ENCODE measurements around the gene BACH1.

The BACH1 gene

DNA sequence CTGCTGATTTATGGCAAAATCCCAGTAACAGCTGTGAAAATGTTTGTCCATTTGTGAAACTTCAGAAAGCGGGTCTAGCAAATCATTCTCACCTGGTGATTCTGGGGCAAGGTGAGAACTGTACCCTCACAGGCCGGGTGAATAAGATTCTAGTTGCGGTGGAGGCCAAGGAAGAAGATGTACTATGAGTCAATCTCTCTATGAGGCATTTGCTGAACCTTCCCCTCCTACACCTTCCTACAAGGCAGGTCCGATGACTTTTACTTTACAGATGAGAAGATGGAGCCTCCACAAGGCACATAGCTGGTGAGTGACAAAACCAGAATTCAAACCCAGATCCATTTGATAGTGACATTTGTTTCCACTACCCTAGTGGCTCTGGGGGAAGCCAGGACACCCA is 72.7 kb downstream of the BACH1 start:
- WGBS, 2 experiments: 94 to 97% methylated on average over 4 of the region's 4 CpGs
- H3K9me3 ChIP-seq (ENCODE audit: control insufficient read depth, low read length): no peaks in the 10 kb centered on the region

DNA sequence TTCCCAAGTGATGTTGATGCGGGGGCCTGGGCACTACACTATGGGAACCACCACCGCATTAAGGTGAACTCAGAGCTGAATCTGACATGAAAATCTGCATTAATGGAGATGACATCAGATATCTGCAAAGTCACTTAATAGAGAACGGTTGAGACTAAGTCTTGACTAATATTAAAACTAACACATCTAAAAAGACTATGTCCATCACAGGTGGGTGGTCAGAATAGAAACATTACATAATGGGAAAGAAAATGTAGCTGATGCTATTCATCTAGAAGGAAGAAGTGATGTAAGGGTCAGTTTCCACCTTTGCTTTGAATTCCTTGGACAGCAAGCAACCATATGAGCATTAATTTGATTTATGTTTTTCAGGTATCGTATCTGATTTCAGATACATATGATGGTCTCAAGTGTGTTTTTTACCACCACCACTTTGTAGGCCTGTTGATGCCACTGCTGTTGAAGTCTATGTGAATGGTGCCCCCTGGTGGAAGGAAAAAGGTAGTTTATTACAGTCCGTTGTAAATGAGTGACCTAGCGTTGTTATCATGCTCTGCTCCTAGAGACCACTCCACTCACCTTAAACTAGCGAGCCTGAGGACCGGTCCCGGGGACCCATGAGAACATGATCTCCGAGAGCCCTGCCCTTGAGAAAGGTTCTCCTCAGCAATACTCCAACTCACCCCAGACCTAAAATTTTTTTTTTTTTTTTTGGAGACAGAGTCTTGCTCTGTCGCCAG is 73.5 kb downstream of the BACH1 start:
- Histone ChIP-seq H3K9me3 (ENCODE audit: control insufficient read depth, low read length) (no peaks in the 10 kb centered on the region), H3K4me3 (ENCODE audit: insufficient read depth, low read depth, low read length) (no peak overlapping the region), H3K27me3 (ENCODE audit: control insufficient read depth, insufficient read depth, low read length, poor library complexity, severe bottlenecking) (no peaks in the 10 kb centered on the region), H3K4me1 (ENCODE audit: control insufficient read depth, insufficient read depth, low read length) (no peaks in the 10 kb centered on the region), H3K36me3 (ENCODE audit: control insufficient read depth, insufficient read depth, low read length) (no peaks in the 10 kb centered on the region), H3K27ac (ENCODE audit: insufficient read depth, low read depth, low read length, poor library complexity, severe bottlenecking) (no peak overlapping the region)
- WGBS, 2 experiments: 65 to 71% methylated on average over 9 to 11 of the region's 11 CpGs

More for the DNA sequence above, 72.7 kb downstream of the BACH1 start:
- no peak overlapping the region for H3K27ac ChIP-seq (ENCODE audit: insufficient read depth, low read depth, low read length, poor library complexity, severe bottlenecking)
- no peak overlapping the region for H3K4me3 ChIP-seq (ENCODE audit: insufficient read depth, low read depth, low read length)
- H3K4me1 ChIP-seq (ENCODE audit: control insufficient read depth, insufficient read depth, low read length): no peaks in the 10 kb centered on the region
- H3K27me3 ChIP-seq (ENCODE audit: control insufficient read depth, insufficient read depth, low read length, poor library complexity, severe bottlenecking): no peaks in the 10 kb centered on the region
- H3K36me3 ChIP-seq (ENCODE audit: control insufficient read depth, insufficient read depth, low read length): no peaks in the 10 kb centered on the region

DNA sequence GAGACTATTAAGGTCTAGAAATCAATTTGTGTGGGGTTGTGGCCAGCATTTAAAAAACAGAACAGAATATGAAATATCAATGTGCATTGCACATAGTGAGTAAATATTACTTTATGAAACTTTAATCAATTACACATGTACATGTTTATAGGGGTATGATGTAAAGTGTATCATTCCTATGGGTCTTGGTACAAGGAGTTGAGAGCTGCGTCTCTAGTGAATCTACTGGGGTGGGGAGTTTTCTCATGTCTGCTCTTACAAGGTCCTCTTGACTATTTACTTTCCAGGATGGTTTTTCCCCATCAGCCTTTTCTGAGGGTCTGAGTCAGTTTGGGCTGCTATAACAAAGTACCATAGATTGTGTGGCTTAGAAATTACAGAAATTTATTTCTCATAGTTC is 75.8 kb downstream of the BACH1 start:
- Histone ChIP-seq H3K27me3 (ENCODE audit: control insufficient read depth, insufficient read depth, low read length, poor library complexity, severe bottlenecking) (no peaks in the 10 kb centered on the region), H3K27ac (ENCODE audit: insufficient read depth, low read depth, low read length, poor library complexity, severe bottlenecking) (no peak overlapping the region), H3K4me3 (ENCODE audit: insufficient read depth, low read depth, low read length) (no peak overlapping the region), H3K4me1 (ENCODE audit: control insufficient read depth, insufficient read depth, low read length) (no peaks in the 10 kb centered on the region), H3K36me3 (ENCODE audit: control insufficient read depth, insufficient read depth, low read length) (no peaks in the 10 kb centered on the region), H3K9me3 (ENCODE audit: control insufficient read depth, low read length) (no peaks in the 10 kb centered on the region)
- 100% methylated on average over 1 of the region's 1 CpG for WGBS, 2 experiments

DNA sequence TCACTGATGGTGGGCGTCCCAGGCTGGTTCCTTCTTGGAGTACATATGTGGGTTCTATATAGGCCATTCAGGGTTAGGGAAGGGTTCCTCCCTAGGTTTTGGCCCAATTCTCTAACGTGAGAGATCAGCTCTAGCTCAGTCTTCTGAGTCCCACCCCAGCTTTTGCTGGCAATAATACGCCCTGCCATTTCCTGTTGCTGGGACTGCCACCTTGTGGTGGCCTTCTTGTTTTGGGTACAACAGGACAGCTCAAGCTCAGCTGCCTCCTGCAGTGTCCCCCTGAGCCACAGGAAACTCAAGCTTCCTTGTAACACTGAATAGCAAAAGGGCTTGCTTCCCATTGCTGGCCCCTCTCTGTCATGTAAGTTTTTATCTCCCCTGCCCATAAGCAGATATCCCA is 77.8 kb downstream of the BACH1 start:
- Histone ChIP-seq H3K27ac (ENCODE audit: insufficient read depth, low read depth, low read length, poor library complexity, severe bottlenecking) (no peak overlapping the region), H3K27me3 (ENCODE audit: control insufficient read depth, insufficient read depth, low read length, poor library complexity, severe bottlenecking) (no peaks in the 10 kb centered on the region)

DNA sequence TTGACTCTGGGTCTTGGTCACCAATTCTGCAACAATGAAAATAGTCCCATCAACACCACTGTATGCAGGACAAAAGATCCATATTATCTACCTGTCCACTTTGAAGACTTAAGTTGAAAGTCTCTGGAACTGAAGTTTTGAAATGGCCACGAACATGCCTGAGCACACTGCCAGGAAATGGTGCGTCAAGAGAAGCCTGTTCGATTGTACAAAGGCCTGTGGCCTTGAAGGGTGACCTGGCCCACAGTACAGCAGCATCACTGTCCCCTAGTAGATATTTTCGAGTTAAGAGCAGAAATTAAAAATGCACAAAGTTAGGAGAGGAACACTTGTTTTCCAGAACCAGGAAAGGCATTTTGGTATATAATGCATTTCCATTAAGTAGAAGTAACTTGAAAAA is 78.5 kb downstream of the BACH1 start:
- Histone ChIP-seq H3K27ac (ENCODE audit: insufficient read depth, low read depth, low read length, poor library complexity, severe bottlenecking) (no peak overlapping the region), H3K9me3 (ENCODE audit: control insufficient read depth, low read length) (no peaks in the 10 kb centered on the region), H3K4me1 (ENCODE audit: control insufficient read depth, insufficient read depth, low read length) (no peaks in the 10 kb centered on the region), H3K27me3 (ENCODE audit: control insufficient read depth, insufficient read depth, low read length, poor library complexity, severe bottlenecking) (no peaks in the 10 kb centered on the region), H3K4me3 (ENCODE audit: insufficient read depth, low read depth, low read length) (no peak overlapping the region), H3K36me3 (ENCODE audit: control insufficient read depth, insufficient read depth, low read length) (no peaks in the 10 kb centered on the region)
- 92 to 94% methylated on average over 4 of the region's 4 CpGs for WGBS, 2 experiments

More for the DNA sequence above, 77.8 kb downstream of the BACH1 start:
- H3K9me3 ChIP-seq (ENCODE audit: control insufficient read depth, low read length): no peaks in the 10 kb centered on the region
- H3K4me3 ChIP-seq (ENCODE audit: insufficient read depth, low read depth, low read length): no peak overlapping the region
- 61 to 62% methylated on average over 3 of the region's 3 CpGs for WGBS, 2 experiments
- no peaks in the 10 kb centered on the region for H3K4me1 ChIP-seq (ENCODE audit: control insufficient read depth, insufficient read depth, low read length)
- no peaks in the 10 kb centered on the region for H3K36me3 ChIP-seq (ENCODE audit: control insufficient read depth, insufficient read depth, low read length)

DNA sequence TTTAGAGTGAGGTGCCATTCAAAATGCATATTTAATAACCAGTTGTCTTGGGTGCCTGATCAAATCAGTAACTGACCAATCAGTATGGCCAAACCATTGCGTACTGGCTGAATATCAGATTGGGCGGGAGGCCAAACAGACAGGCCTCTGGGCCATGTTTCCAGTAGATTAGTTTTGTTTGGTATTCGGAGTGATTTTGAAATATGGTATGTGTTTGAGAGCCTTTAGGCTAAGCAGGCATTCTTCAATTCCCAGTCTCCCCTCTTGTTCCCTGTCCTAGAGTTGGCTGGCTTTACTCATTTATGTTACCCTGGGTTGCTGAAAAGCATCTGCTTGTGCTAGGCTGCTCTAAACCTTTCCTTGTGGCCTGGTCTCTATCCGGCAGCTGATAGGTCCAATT is 80.1 kb downstream of the BACH1 start:
- H3K27me3 ChIP-seq (ENCODE audit: control insufficient read depth, insufficient read depth, low read length, poor library complexity, severe bottlenecking): no peaks in the 10 kb centered on the region
- no peak overlapping the region for H3K27ac ChIP-seq (ENCODE audit: insufficient read depth, low read depth, low read length, poor library complexity, severe bottlenecking)
- no peak overlapping the region for H3K4me3 ChIP-seq (ENCODE audit: insufficient read depth, low read depth, low read length)
- no peaks in the 10 kb centered on the region for H3K36me3 ChIP-seq (ENCODE audit: control insufficient read depth, insufficient read depth, low read length)
- no peaks in the 10 kb centered on the region for H3K4me1 ChIP-seq (ENCODE audit: control insufficient read depth, insufficient read depth, low read length)
- WGBS, 2 experiments: 92 to 95% methylated on average over 4 of the region's 4 CpGs
- no peaks in the 10 kb centered on the region for H3K9me3 ChIP-seq (ENCODE audit: control insufficient read depth, low read length)

DNA sequence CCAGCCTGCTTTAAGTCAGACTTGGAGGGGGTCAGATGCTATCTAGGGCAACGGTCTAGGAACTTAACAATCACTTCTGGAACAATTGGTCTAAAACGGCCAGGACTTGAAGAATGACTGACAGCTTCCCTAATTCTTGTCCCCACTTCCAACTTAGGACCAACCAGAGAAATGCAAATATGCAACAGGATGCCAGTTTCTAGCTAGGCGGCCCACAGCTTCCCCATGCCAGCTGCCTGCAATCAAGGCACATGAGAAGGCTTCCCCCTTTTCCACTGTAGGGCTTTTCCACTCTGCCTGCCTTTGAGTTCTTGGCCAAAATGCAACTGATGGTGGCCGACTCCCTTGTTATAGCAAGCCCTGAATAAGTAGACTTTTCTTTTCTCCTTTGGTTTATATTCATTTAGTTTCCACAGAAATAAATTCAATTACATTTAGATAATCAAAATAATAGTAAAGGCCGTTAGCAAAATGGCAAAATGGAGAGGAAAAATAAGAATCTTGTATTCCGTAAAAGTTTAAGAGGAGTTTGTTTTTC is 80.9 kb downstream of the BACH1 start:
- Histone ChIP-seq H3K4me1 (ENCODE audit: control insufficient read depth, insufficient read depth, low read length) (no peaks in the 10 kb centered on the region), H3K4me3 (ENCODE audit: insufficient read depth, low read depth, low read length) (no peak overlapping the region), H3K36me3 (ENCODE audit: control insufficient read depth, insufficient read depth, low read length) (no peaks in the 10 kb centered on the region), H3K27ac (ENCODE audit: insufficient read depth, low read depth, low read length, poor library complexity, severe bottlenecking) (no peak overlapping the region), H3K27me3 (ENCODE audit: control insufficient read depth, insufficient read depth, low read length, poor library complexity, severe bottlenecking) (no peaks in the 10 kb centered on the region), H3K9me3 (ENCODE audit: control insufficient read depth, low read length) (no peaks in the 10 kb centered on the region)
- WGBS, 2 experiments: 92 to 97% methylated on average over 4 to 5 of the region's 6 CpGs

DNA sequence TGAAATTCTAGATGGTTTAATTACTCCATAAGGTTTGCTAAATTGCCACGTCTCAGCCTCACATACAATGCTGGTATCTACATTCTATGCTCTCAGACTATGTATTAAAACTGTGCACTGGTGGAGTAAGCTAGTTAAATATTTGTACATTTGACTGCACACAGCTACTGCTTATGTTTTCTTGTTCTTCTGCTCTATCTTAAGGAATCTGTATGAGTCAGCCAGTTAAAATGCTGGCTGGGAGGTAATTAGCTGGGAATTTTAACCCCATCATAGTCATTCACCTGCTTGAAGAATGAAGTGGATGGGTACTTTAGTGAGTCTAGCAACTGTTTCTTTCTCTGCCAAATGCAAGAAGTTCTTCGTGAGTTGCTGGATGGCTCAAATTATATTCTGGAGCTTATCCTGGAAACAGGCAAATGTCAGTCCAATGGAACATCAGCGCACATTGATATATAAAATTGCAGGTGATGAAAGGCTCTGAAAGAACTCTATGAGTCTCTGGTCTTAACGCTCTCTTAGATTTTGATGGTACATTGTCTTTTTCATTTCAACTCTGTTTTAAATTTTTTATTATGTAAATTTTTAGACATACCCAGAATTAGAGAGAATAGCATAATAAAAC is 83.4 kb downstream of the BACH1 start:
- no peak overlapping the region for H3K4me3 ChIP-seq (ENCODE audit: insufficient read depth, low read depth, low read length)
- H3K9me3 ChIP-seq (ENCODE audit: control insufficient read depth, low read length): no peaks in the 10 kb centered on the region
- WGBS, 2 experiments: 89 to 94% methylated on average over 3 of the region's 4 CpGs
- H3K36me3 ChIP-seq (ENCODE audit: control insufficient read depth, insufficient read depth, low read length): no peaks in the 10 kb centered on the region
- H3K27ac ChIP-seq (ENCODE audit: insufficient read depth, low read depth, low read length, poor library complexity, severe bottlenecking): no peak overlapping the region
- no peaks in the 10 kb centered on the region for H3K27me3 ChIP-seq (ENCODE audit: control insufficient read depth, insufficient read depth, low read length, poor library complexity, severe bottlenecking)
- H3K4me1 ChIP-seq (ENCODE audit: control insufficient read depth, insufficient read depth, low read length): no peaks in the 10 kb centered on the region

DNA sequence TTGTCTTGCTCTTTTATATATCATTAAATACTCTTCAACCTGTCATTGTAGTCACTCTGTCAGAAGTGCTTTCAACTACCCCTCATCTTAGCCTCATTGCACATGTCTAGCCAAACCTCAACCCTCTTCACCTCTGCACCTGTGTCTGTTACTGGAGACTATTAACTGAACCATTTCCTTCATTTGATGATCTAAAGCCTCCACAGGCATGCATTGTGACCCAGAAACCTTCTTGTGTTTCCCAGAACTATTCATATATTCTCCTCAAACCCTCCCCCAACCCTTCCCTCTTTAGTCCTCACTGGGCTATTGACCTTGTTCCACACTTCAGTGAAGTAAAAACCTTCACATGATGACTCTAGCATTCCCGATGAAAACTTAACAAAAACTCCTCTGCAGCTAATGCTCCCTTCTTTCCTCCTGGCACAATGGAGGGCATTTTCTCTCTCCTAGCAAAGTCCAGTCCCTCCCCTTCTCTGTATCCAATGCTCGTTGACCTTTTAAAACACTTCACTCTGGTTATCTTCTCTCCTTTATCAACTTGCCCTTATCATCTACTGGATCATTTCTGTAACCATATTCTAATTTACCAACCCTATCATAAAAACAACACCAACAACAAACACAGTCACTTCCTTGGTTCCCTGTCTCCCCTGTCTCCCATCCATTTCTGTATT is 86.1 kb downstream of the BACH1 start:
- Histone ChIP-seq H3K27me3 (ENCODE audit: control insufficient read depth, insufficient read depth, low read length, poor library complexity, severe bottlenecking) (no peaks in the 10 kb centered on the region), H3K36me3 (ENCODE audit: control insufficient read depth, insufficient read depth, low read length) (no peaks in the 10 kb centered on the region), H3K9me3 (ENCODE audit: control insufficient read depth, low read length) (no peaks in the 10 kb centered on the region), H3K27ac (ENCODE audit: insufficient read depth, low read depth, low read length, poor library complexity, severe bottlenecking) (no peak overlapping the region), H3K4me3 (ENCODE audit: insufficient read depth, low read depth, low read length) (no peak overlapping the region), H3K4me1 (ENCODE audit: control insufficient read depth, insufficient read depth, low read length) (no peaks in the 10 kb centered on the region)
- WGBS, 2 experiments: 84 to 86% methylated on average over 2 of the region's 2 CpGs

DNA sequence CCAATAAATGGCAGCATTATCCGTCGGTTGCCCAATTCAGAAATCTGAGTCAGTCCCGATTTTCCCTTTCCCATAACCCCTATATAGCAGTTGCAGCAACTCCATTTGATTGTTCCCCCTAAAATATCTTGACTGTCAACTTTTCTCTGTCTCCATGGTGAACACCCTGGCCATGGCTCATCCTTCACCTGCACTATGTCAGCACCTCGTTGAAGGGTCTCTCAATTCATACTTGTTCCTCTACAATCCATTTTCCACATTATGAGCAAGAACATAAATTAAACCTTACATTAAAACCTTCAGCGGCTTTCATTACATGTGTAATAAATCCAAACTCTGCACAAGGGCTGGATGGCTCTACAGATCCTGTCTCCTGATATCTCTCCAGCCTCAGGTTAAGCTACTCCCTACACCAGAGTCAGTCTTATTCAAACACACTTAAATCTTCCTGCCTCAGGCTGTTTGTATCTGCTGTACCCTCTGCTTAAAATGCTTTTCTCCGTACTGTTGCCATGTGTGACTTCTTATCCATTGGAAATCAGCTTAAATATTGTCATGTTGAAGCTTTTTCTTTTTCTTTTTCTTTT is 87.3 kb downstream of the BACH1 start:
- no peaks in the 10 kb centered on the region for H3K36me3 ChIP-seq (ENCODE audit: control insufficient read depth, insufficient read depth, low read length)
- H3K4me1 ChIP-seq (ENCODE audit: control insufficient read depth, insufficient read depth, low read length): no peaks in the 10 kb centered on the region
- H3K4me3 ChIP-seq (ENCODE audit: insufficient read depth, low read depth, low read length): no peak overlapping the region
- 91 to 93% methylated on average over 6 of the region's 6 CpGs for WGBS, 2 experiments
- no peaks in the 10 kb centered on the region for H3K9me3 ChIP-seq (ENCODE audit: control insufficient read depth, low read length)
- H3K27me3 ChIP-seq (ENCODE audit: control insufficient read depth, insufficient read depth, low read length, poor library complexity, severe bottlenecking): no peaks in the 10 kb centered on the region
- H3K27ac ChIP-seq (ENCODE audit: insufficient read depth, low read depth, low read length, poor library complexity, severe bottlenecking): no peak overlapping the region
